Fibroblast of peridontal ligament (primary cell): Measurements from ENCODE around the gene COX20.
A peak's percentile ranks its signal among the peaks of the same experiment; 100 is the strongest.

Experiments
- DNase-seq: peaks from one replicate; pipeline ENCODE4 v3.0.0-alpha.2; 2010; ENCODE audit errors: extremely low read depth

The COX20 gene

DNA sequence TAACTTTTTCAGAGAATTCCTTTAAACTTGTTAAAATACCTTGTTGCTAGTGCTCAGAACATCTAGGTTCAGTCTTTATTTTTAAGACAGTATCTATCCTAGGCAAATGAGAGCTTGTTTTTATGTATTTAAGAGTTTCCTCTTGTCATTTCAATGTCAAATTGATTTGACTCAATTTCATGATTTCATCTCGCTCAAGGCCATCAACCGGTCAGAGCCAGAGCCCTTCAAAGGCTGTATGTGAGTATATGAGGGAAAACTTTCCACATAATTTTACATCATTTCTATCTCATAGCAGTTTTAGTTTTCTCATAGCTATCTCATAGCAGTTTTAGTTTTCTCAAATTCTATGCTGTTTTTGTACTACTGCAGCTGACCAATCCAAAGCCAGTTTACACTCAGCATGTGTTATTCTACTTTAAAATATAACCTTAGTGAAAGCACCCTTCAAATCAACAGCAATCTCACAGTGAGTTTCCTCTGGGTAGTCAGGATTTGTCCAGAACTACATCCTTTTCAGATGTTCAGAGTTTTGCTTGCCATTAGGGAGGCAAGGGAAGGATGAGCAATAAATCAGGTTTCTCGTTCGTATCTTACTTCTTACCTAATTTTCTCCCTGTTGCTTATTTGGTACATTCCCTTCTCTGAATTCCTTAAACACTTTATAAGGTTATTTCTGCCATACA lies 16.2 kb downstream of the COX20 start:
- DNase-seq = no peak

DNA sequence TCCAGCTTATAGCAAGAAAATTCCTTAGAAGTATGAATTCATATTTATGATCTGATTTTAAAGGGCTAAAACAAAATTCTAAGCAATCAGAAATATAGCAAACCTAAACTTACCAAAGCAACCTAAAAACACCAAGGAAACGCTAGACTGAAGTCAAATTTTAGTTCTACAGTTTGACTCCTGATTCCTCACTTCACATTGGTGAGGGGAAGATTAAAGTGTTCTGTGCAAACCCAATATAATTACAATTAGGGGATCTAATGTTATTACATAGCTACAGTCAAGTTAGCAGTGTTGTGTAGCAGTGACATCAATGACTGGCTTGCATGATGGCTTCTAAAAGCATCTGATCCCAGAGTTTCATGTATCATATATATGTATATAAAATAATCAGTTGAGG lies 17.2 kb downstream of the COX20 start:
- DNase-seq = no peak

DNA sequence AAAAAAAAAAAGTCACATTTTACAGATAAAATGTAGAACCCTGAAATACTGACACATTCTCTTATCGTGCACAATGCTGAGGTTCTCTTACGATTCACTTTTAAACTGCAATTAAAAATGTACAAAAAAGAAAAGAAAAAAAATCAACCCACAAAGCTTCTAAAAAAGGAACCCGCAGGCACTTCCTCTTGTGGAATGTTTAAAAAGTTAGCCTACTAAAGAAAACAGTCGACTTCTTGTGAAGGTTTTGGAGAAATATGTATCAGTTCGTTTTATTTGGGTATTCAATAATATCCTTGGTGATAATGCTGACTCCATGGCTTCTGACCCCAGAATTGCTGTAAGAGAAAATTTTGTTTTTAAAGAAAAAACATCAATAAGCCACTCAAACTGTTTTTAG lies 18.7 kb downstream of the COX20 start:
- DNase-seq = no peak

DNA sequence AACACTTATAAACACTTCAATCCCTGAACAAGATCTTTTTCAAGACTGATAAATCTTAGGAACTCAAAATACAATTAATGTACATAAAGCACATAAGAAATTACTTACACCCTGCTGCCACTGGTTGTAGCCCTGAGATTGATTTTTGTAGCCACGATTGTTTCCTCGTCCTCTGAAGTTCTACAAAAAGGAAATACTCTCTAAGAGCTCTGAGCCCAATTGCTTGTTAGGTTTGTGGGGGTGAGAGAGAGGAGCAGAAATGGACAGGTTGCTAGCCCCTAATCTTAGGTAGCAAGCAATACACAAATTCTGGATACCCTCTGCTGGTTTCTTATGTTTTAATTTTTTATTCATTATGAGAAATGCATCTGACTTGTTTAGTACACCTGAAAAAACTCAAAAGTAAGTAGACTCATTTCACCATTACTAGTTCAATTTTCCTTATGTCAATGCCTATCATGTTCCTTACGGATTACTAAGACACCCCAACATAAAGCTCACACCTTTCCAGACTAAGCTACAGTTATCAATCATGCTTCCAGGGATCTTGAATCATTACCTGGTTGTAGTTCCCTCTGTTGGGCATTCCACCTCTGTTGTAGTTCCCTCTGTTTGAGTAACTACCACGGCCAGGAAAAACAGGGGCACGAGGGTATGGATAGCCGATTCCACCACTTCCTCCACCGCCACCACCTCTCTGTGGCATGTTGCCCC lies 19.6 kb downstream of the COX20 start:
- no peak for DNase-seq

DNA sequence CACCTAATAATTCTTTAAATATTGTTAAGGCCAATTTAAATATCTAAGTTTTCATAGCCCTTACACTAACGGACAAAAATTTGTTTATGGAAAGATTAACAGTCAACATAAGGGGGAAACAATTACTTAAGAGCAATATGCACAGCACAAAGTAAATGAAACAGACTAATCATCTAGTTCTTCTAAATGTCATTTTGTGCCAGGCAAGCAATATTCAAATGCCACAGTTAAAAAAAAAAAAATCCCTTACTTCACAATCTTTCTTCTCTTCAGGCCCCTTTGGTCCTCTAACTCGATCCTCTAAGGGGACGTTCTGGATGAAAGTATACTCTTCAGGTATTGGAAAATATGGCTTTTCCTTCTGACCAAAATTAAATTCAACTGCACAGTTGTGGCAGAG lies 22.3 kb downstream of the COX20 start:
- DNase-seq = no peak

DNA sequence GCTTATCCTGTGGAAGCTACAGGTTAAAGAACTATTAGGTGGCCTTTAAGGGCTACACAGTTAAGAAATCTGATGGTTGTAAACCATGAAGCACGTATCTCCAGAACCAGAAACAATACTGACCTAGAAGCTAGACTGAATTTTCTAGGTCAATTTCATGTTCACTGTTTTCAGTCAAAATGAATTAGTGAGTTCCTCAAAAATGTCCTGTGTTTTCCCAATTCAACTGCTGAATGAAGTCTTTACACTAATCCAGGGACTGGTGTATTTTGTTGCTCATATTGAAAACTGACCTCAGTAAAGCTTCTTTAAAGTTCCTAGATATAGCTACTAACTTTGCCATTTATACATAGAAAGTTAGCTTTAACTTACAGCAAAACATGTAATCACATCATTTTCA lies 22.9 kb downstream of the COX20 start:
- no peak for DNase-seq

DNA sequence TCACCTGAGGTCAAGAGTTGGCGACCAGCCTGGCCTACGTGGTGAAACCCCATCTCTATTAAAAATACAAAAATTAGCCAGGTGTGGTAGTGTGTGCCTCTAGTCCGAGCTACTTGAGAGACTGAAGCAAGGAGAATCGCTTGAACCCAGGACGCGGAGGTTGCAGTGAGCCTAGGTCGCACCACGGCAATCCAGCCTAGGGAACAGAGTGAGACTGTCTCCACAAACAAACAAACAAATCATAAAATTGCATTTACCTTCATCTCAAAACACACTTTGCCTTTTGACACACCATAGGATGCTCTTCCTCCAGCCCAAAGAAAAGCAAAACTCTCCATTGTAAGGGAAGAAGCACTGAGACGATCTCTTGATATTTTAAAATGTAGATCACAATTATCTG lies 24.6 kb downstream of the COX20 start:
- no peak for DNase-seq

DNA sequence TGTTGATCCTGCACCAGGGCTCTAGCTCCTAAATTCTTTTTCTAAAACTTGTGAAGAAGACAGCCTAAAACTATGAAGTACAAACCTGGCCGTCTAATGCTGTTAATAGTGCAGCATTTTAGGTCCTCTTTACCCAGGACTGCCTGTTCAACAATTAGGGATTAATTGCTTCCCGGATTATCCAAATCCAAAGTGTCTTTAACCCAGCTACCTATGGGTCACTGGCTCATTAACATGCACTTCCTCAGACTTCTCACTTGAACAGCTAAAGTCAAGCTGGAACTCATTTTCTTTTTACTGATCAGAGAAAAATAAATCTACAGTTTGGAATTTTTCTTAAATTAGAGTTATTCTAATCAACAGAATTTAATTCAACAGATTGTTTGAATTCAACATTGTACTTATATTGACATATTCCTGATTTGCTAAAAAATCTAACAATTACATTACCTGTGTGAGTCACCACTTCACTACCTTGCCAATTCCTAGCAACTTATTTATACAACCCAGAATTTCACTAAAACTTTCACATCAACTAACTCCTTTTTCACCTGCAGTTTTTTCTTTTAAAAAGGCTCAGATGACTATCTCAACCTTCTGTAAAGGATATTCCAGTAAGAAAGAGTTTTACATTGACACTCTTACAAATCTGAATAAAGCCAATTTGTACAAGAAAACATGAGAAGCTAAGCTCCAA lies 25.6 kb downstream of the COX20 start:
- DNase-seq = no peak

DNA sequence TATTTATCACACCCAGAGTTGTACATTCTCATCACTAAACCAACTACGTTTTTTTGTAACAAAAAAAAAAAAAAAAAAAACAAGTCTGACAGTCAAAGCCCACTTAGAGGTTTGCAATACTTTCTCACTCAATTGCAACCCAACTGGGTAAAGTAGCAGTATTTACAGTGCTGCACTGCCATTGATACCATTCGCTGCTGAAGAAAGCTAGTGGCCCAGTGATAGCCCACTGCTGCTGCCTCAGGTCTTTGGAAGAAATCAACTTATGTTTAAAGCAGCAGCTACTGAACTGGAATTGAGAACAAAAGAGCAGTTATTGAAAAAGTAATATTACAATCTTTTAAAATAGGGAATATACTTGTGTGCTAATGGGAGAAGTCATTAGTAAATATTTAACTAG lies 26.2 kb downstream of the COX20 start:
- no peak for DNase-seq

DNA sequence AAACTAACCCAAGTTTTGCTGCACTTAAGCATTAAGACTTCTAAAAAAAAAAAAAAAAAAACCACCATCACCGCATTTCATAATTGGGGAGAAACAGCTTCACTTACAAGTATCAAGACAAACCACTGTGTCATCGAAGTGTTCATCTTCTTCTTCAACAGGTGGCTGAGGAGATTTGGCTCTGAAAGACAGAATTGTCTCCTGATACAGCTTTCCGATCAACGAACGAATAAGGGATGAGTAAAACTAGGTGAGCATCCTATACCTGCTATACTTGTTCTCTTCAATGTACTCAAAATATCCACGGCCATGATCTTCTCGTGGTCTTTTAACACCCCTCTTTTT lies 26.9 kb downstream of the COX20 start:
- DNase-seq = no peak

DNA sequence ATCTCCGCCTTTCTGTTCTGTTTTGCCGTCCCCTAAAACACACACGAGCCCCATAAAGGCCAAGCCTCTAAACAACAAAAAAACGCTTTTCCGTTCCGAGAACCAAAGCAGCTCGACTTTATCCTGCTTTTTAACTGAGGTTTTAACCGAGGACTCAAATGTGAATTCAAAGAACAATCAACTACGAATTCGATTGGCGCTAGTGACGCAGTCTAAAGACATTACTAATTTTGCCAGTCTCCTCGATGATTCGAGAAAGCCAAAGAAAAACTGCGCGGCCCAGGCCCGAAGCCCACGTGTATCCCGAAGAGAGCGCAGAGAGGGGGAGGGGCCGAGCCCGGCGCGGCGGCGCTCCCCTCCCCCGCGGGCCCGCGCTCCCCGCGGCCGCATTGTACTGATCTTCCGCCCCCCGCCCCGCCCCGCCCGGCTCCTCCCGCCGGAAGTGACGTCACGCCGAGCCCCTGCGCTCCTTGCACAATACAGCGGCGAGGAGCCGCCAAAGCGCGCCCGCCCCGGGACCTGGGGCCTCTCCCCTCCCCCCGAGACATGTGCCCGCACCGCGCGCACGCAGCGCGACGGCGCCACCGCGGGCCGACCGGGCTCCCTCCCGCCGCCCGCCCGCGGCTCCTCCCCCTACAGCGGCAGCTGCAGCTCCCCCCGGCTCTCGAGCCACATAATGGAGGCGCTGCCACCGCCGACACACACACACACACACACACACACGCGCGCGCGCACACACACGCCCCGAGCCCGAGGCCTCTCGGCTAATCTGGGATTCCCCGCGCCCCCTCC lies 27.4 kb downstream of the COX20 start:
- peak; percentile 86 for DNase-seq

DNA sequence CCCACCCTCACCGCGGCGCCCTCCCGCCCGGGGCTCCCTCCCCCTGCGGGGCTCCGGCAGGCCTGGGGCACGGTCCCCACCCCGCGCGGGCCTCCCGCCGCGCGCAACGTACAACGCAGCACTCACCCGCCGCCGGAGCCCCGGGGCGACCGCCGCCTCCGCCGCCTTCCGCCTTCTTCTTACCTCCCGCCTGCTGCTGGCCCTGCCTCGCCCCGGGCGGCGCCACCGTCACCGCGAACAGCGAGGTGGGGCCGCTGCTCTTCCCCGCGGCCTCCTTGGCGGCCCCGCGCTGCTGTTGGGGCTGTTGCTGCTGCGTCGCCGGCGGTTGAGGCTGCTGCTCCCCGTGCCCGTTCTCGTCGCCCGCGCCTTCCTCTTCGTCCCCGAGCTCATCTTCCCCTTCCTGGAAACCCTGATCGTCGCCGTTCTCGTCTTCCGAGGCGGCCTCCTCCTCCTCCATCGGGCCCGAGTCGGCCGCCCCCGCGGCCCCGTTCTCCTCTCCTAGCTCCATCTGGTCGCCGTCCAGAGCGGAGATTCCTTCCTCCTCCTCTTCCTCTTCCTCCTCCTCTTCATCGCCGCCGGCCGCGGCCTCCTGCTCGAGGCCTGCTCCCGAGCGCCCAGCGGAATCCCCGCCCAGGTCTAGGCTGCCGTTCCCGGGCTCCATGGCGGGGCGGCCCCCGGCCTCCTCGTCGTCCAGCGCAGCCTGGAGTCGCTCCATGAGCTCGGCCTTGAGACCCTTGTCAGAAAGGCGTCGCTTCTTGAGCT lies 28.2 kb downstream of the COX20 start:
- no peak for DNase-seq

DNA sequence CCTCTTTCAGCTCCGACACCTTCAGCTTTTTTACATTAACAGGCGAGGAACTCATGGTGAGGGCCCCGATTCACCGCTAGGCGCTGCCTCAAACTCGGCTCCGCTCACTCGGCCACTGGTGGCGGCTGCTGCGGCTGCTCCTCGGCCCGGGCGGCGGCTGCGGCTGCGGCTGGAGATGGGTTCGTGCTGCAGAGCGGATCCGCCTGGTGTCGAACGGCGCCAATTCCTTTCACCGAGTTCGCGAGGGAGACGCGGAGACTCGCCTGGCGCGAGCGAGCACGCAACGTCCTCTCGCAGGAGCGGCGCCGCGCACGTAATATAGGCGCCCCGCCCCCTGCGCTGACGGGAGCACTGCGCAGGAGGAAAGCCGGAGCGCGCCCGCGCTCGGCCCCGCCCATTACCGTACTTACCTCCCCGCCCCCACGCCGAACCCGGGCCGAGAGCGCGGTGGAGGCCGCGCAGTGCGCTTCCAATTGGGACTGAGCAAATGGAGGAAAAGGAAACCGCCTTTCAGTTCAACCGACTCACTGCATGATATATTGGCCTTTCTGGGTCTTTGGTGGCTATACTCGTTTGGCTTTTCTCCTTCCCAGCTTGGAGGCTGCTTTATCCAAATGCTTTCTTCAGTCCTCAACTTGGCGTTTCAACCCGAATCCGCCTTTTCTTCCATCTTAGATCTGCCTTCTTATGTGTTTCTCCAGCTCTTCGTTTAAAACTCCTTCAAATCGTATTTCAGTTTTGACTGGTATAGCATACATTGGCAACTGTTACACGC lies 29.0 kb downstream of the COX20 start, which contains the start of gene HNRNPU:
HNRNPU (minus strand) TSS at position 291 of the 775 bp plus-strand sequence; CDS start at position 55, 236 bp downstream.
- DNase-seq = peak; percentile 96

DNA sequence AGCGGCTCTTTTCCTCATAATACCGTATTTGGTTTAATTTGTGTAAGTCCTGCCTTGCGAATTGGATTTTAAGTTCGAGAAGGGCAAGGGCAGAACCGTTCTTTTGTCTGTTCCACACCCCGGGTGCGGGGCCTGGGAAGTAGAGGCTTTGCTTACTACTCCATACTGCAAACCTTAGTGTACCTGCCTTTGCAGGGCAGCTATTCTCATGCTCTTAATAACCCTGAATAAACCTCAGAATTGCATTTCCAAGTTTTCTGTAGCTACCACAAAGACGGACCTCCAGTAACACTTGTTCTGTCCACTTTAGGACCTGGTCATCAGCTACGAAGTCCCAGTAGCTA lies 29.5 kb downstream of the COX20 start:
- no peak for DNase-seq

DNA sequence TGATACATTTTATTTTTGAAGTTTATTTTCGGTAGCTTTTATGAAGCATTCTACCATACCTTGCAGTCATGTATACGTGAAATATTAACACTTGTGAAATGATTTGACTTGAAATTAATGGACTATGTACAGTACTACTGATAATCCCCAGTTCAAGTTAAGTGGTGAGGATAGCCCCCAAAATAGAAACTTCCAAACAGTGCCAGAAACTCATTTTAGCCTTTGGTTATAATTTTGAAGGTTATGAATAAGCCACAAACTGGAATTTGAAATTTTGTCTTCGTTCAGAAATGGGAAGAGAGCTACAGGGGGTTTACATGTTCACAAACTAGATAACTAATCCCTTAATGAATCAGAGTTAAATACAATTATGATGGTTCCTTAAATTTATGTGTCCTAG lies 30.4 kb downstream of the COX20 start:
- no peak for DNase-seq

DNA sequence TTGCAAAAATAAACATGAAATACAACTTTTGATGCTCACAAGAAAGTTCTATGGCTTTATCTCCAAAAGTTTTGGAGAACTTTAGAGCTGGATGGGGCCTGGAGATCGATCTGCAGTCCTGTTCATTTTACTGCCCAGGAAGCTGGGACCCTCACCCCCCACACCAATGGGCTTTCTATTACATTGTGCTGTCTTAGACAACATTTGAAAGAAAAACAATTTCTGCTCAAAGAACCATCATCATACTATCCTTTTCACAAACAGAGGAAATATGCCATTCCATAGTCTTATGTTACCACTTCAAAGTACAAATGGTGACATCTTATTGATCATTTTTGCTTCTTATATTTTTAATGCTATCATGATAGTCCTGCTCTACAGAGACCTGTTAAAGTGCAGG lies 30.9 kb downstream of the COX20 start:
- no peak for DNase-seq

DNA sequence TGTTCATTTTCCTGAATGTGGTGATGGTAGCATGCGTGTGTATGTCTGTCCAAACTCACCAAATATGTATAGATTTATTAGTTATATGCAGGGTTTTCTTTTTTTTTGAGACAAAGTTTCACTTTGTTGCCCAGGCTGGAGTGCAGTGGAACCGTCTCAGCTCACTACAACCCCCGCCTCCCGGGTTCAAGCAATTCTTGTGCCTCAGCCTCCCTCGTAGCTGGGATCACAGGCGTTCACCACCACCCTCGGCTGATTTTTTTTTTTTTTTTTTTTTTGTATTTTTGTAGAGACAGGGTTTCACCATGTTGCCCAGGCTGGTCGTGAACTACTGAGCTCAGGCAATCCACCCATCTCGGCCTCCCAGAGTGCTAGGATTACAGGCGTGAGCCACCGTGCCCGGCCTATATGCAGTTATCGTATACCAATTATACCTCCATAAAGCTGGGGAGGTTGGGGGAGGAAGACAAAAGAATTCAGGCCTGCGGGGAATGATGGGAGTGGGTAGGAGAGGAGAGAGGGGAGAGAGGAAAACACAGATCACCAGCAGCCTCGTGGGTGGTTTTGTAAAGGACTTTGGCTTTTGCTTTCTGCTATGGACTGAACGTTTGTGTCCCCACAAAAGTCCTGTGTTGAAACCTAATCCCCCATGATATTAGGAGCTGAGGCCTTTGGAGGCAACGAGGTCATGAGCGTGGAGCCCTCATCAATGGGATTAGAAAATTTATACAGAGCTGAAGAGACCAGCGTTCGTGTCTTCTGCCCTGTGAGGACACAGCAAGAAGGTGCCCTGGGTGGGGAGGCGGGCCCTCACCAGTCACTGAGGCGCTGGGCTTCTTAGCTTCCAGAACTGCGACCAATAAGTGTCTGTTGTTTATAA lies 33.3 kb downstream of the COX20 start:
- no peak for DNase-seq

DNA sequence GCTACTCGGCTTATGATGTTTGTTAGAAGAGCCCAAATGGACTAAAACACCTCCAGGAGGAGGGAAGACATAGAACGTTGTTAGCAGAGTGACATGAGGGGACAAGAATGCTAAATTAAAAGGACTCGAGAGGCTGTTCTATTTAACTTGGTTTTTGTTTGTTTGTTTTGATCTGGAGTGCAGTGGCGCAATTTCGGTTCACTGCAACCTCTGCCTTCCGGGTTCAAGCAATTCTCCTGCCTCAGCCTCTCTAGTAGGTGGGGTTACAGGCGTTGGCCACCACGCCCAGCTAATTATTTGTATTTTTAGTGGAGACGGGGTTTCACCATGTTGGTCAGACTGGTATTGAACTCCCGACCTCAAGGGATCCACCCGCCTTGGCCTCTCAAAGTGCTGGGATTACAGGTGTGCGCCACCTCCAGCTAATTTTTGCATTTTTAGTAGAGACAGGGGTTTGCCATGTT lies 33.9 kb downstream of the COX20 start:
- DNase-seq = no peak

DNA sequence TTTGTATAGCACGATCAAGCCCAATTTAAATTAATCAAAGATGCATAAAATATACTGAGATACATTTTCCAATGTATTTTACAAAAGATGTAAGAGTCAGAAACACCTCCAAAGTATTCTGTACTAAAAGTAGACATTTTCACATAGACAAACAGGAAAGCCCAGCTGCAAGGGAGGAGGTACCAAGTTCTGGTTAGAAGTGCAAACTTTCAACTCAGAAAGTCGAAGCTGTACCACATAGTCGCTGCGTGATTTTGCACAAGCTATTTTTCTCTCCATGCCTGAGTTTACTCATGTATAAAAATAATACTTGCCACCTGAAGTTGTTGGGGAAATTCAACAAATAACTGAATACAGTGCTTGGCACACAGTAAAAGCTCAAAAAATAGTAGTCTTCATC lies 34.5 kb downstream of the COX20 start:
- no peak for DNase-seq
